K562 (cell line): ENCODE data around the gene CHD2. TPM values are rescaled to one million over a fixed set of nuclear protein-coding genes. Genes with fewer than 3 reads are reported as not detected.

Experiments
- C11orf30 ChIP-seq: fragments of 450-650 bp; IDR thresholded peaks from 2 replicates; pipeline ENCODE4 v1.6.1; 2016; ENCODE audit warnings: low read depth, mild to moderate bottlenecking
- ESRRA ChIP-seq: fragments of 450-650 bp; IDR thresholded peaks from 2 replicates; pipeline ENCODE4 v1.6.1; 2014; ENCODE audit warnings: low read depth, mild to moderate bottlenecking, moderate library complexity, borderline replicate concordance
- ETS2 ChIP-seq: IDR thresholded peaks from 2 replicates; pipeline ENCODE4 v1.6.1; 2016; ENCODE audit warnings: borderline replicate concordance, missing genetic modification characterization, mild to moderate bottlenecking, moderate library complexity, missing compliant biosample characterization; ENCODE audit not compliant: poor library complexity, severe bottlenecking
- FOXP1 ChIP-seq: sonication (generic); formaldehyde crosslinking; IDR thresholded peaks from 2 replicates; pipeline ENCODE4 v1.8.0; 2022; ENCODE audit warnings: mild to moderate bottlenecking, missing genetic modification reagents
- PBX2 ChIP-seq, 2 experiments: IDR thresholded peaks in 1 of 2; conservative IDR thresholded peaks in 1 of 2; 2 replicates each; pipeline ENCODE4 v1.6.1; 2016; ENCODE audit warnings: low read depth in 2 of 2, mild to moderate bottlenecking in 1 of 2, missing compliant biosample characterization in 1 of 2, missing genetic modification characterization in 1 of 2, moderate library complexity in 1 of 2
- POLR2AphosphoS2 ChIP-seq: IDR thresholded peaks from 2 replicates; pipeline ENCODE4 v1.6.1; 2012; ENCODE audit warnings: low read length, improper control_type of control experiment
- POLR2G ChIP-seq: fragments of 200-400 bp; formaldehyde crosslinking; IDR thresholded peaks from 2 replicates; pipeline ENCODE4 v1.6.1; 2017; ENCODE audit warnings: low read depth, mild to moderate bottlenecking, antibody characterized with exemption, low read length, moderate library complexity
- PRPF4 ChIP-seq: fragments of 200-400 bp; formaldehyde crosslinking; IDR thresholded peaks from one replicate; pipeline ENCODE4 v1.6.1; 2017; ENCODE audit warnings: low read length, low read depth, mild to moderate bottlenecking; ENCODE audit not compliant: insufficient read depth, poor library complexity, severe bottlenecking
- RBM22 ChIP-seq: fragments of 200-400 bp; formaldehyde crosslinking; IDR thresholded peaks from 2 replicates; pipeline ENCODE4 v1.6.1; 2018; ENCODE audit warnings: low read length, low read depth; ENCODE audit not compliant: poor library complexity, severe bottlenecking
- SRSF3 ChIP-seq: fragments of 200-400 bp; formaldehyde crosslinking; IDR thresholded peaks from 2 replicates; pipeline ENCODE4 v1.6.1; 2016; ENCODE audit warnings: mild to moderate bottlenecking, low read length, moderate library complexity; ENCODE audit not compliant: insufficient read depth
- TSHZ1 ChIP-seq: fragments of 250-450 bp; sonication (Bioruptor Pico); IDR thresholded peaks from 2 replicates; pipeline ENCODE4 v1.4.0; 2020; ENCODE audit warnings: mild to moderate bottlenecking, moderate library complexity
- ZBTB17 ChIP-seq: fragments of 450-650 bp; formaldehyde crosslinking; IDR thresholded peaks from 2 replicates; pipeline ENCODE4 v1.4.0; 2020; ENCODE audit warnings: mild to moderate bottlenecking
- ZHX1 ChIP-seq: fragments of 150-350 bp; conservative IDR thresholded peaks from 2 replicates; pipeline ENCODE4 v1.6.1; 2014; ENCODE audit warnings: low read length
- polyA plus RNA-seq, 8 experiments: library from polyadenylated mRNA; depleted of rRNA in 4 of 8; stranded (reverse) in 5 of 8; unstranded in 3 of 8; fragments of >200 nt; fragmentation: Nextera tagmentation in 2 of 8; fragmentation: Illumina TruSeq in 1 of 8; extraction: Ambion mirVana in 2 of 8; extraction: Trizol in 1 of 8; gene quantifications; 2 replicates each; pipeline versions ENCODE4 v1.2.1 to v1.2.3, GENCODE V29; 2011 to 2014; ENCODE audit warnings: inconsistent platforms in 1 of 8, missing spikeins in 1 of 8
- total RNA-seq, 7 experiments: library from RNA; depleted of rRNA in 6 of 7; stranded (reverse); fragments of >200 nt in 6 of 7; fragmentation: Illumina TruSeq in 2 of 7; extraction: Trizol in 2 of 7; gene quantifications; 2 replicates each; pipeline versions ENCODE4 v1.2.1 to v1.2.3, GENCODE V29; 2011 to 2021; ENCODE audit warnings: low replicate concordance in 1 of 7
- TF ChIP-seq, protein P1 (sequence below): fragments of 450-650 bp; conservative IDR thresholded peaks from 2 replicates; pipeline ENCODE4 v1.6.1; 2016; ENCODE audit warnings: missing genetic modification characterization, low read depth, mild to moderate bottlenecking, control low read depth, missing compliant biosample characterization
- TF ChIP-seq, protein P2 (sequence below): fragments of 250-450 bp; sonication (Bioruptor Pico); IDR thresholded peaks from 2 replicates; pipeline ENCODE4 v1.9.0; 2021; ENCODE audit warnings: mild to moderate bottlenecking

Gene CHD2
- total and polyA plus RNA-seq, 9 of the 15 experiments (the other 6 are each of a cell fraction or from before 2014, with no cell fraction given) = 38.9 to 70.8 (median 56.2) TPM

GRCh38 chr15:93028632-93029213 lies 128.6 kb downstream of the CHD2 start (continued):
- TF ChIP-seq TSHZ1 (CRISPR knock-in tag) (no peak), ETS2 (tag) (no peak), RBM22 (peak; percentile 81), ESRRA (no peak), C11orf30 (peak; percentile 53), FOXP1 (CRISPR knock-in tag) (no peak), SRSF3 (no peak), PRPF4 (no peak), PBX2 (CRISPR knock-in tag; IDR thresholded peaks at IDR 0.05; ENCODE audit: low read depth) (no peak), PBX2 (tag; conservative IDR thresholded peaks at IDR 0.05; ENCODE audit: low read depth) (no peak), POLR2G (peak; percentile 53; the same call in 1 of the 2 replicates), POLR2AphosphoS2 (peak; percentile 0; the same call in 1 of the 2 replicates), ZBTB17 (CRISPR knock-in tag) (no peak), ZHX1 (no peak)
- TF ChIP-seq, protein P1, sequence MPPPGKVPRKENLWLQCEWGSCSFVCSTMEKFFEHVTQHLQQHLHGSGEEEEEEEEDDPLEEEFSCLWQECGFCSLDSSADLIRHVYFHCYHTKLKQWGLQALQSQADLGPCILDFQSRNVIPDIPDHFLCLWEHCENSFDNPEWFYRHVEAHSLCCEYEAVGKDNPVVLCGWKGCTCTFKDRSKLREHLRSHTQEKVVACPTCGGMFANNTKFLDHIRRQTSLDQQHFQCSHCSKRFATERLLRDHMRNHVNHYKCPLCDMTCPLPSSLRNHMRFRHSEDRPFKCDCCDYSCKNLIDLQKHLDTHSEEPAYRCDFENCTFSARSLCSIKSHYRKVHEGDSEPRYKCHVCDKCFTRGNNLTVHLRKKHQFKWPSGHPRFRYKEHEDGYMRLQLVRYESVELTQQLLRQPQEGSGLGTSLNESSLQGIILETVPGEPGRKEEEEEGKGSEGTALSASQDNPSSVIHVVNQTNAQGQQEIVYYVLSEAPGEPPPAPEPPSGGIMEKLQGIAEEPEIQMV (tag) = no peak
- TF ChIP-seq, protein P2, sequence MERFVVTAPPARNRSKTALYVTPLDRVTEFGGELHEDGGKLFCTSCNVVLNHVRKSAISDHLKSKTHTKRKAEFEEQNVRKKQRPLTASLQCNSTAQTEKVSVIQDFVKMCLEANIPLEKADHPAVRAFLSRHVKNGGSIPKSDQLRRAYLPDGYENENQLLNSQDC (CRISPR knock-in tag) = no peak
